Brain pericyte (primary cell): ENCODE results near the gene PITPNC1.
"Not testable (repeated sequence)": the region's sequence is repeated elsewhere in the genome, so short reads cannot be mapped to it uniquely, and the experiment has no call there.

Experiments used
- DNase-seq: peaks from one replicate; pipeline ENCODE4 v3.0.0-alpha.2; 2012; ENCODE audit warnings: low read depth, low spot score

The PITPNC1 gene

GRCh38 chr17:67680445-67681224, 303.6 kb downstream of the PITPNC1 start:
- no peak for DNase-seq

GRCh38 chr17:67682196-67682595, 305.1 kb downstream of the PITPNC1 start:
- DNase-seq: no peak

- no peak for DNase-seq
Observed at GRCh38 chr17:67685351-67685750, 308.3 kb downstream of the PITPNC1 start.

GRCh38 chr17:67686241-67686640, 309.2 kb downstream of the PITPNC1 start:
- DNase-seq: no peak

- no peak for DNase-seq
Observed at GRCh38 chr17:67687511-67687910, 310.4 kb downstream of the PITPNC1 start.

GRCh38 chr17:67689534-67690177, 312.6 kb downstream of the PITPNC1 start:
- DNase-seq: peak; percentile 20

GRCh38 chr17:67693811-67694210, 316.7 kb downstream of the PITPNC1 start:
- DNase-seq: no peak

GRCh38 chr17:67696347-67696746, 319.3 kb downstream of the PITPNC1 start:
- DNase-seq: no peak

- DNase-seq: no peak
Observed at GRCh38 chr17:67696853-67697498, 319.9 kb downstream of the PITPNC1 start.

- no peak for DNase-seq
Observed at GRCh38 chr17:67700037-67700724, 323.1 kb downstream of the PITPNC1 start.

- DNase-seq: no peak
Observed at GRCh38 chr17:67700725-67701119, 323.6 kb downstream of the PITPNC1 start.

- DNase-seq: not testable (repeated sequence)
Observed at GRCh38 chr17:67702861-67703260, 325.8 kb downstream of the PITPNC1 start.

GRCh38 chr17:67707442-67707841, 330.4 kb downstream of the PITPNC1 start:
- no peak for DNase-seq

- DNase-seq: no peak
Observed at GRCh38 chr17:67708378-67708777, 331.3 kb downstream of the PITPNC1 start.

GRCh38 chr17:67711916-67712315, 334.8 kb downstream of the PITPNC1 start:
- no peak for DNase-seq

GRCh38 chr17:67712375-67712774, 335.3 kb downstream of the PITPNC1 start:
- no peak for DNase-seq

GRCh38 chr17:67713169-67713568, 336.1 kb downstream of the PITPNC1 start:
- DNase-seq: no peak

GRCh38 chr17:67716405-67716798, 339.3 kb downstream of the PITPNC1 start:
- DNase-seq: no peak

- no peak for DNase-seq
Observed at GRCh38 chr17:67717192-67717623, 340.1 kb downstream of the PITPNC1 start.

GRCh38 chr17:67717624-67718324, 340.7 kb downstream of the PITPNC1 start, which contains the start of gene NOL11:
TSS of gene NOL11 (plus strand) at chr17:67717936. CDS start at chr17:67717948, 12 bp downstream.
- peak; percentile 98 for DNase-seq

- DNase-seq: no peak
Observed at GRCh38 chr17:67718325-67718941, 341.4 kb downstream of the PITPNC1 start.
